CD4-positive, alpha-beta T cell treated with Interleukin-21 for 1 hour (primary cell): ENCODE measurements around the gene PPP1R14C.
"Not testable (repeated sequence)": the region's sequence is repeated elsewhere in the genome, so short reads cannot be mapped to it uniquely, and the experiment has no call there.

Experiments used
- DNase-seq: peaks from one replicate; pipeline ENCODE4 v3.0.0-alpha.2; 2020

The PPP1R14C gene

GRCh38 chr6:150228072-150228733 is 85.4 kb downstream of the PPP1R14C start:
- DNase-seq: no peak

GRCh38 chr6:150229436-150230163 is 86.8 kb downstream of the PPP1R14C start:
- no peak for DNase-seq

GRCh38 chr6:150230164-150230561 is 87.3 kb downstream of the PPP1R14C start:
- no peak for DNase-seq

- DNase-seq: no peak
Measured at GRCh38 chr6:150230832-150231524, 88.1 kb downstream of the PPP1R14C start.

GRCh38 chr6:150231525-150231850 is 88.6 kb downstream of the PPP1R14C start:
- no peak for DNase-seq

GRCh38 chr6:150233843-150234269 is 91.0 kb downstream of the PPP1R14C start:
- no peak for DNase-seq

- peak; percentile 13 for DNase-seq
Measured at GRCh38 chr6:150235218-150235617, 92.4 kb downstream of the PPP1R14C start.

- DNase-seq: no peak
Measured at GRCh38 chr6:150236114-150236513, 93.3 kb downstream of the PPP1R14C start.

GRCh38 chr6:150236544-150236943 is 93.7 kb downstream of the PPP1R14C start:
- DNase-seq: no peak

GRCh38 chr6:150237626-150238025 is 94.8 kb downstream of the PPP1R14C start:
- no peak for DNase-seq

- DNase-seq: no peak
Measured at GRCh38 chr6:150238336-150238741, 95.5 kb downstream of the PPP1R14C start.

GRCh38 chr6:150238846-150239407 is 96.1 kb downstream of the PPP1R14C start:
- DNase-seq: no peak

GRCh38 chr6:150241756-150242155 is 98.9 kb downstream of the PPP1R14C start:
- not testable (repeated sequence) for DNase-seq

GRCh38 chr6:150243620-150244314 is 100.9 kb downstream of the PPP1R14C start:
- DNase-seq: no peak

GRCh38 chr6:150245148-150245935 is 102.5 kb downstream of the PPP1R14C start:
- no peak for DNase-seq

GRCh38 chr6:150247803-150248202 is 105.0 kb downstream of the PPP1R14C start:
- no peak for DNase-seq

- DNase-seq: no peak
Measured at GRCh38 chr6:150248300-150248699, 105.5 kb downstream of the PPP1R14C start.

GRCh38 chr6:150249261-150249660 is 106.4 kb downstream of the PPP1R14C start:
- no peak for DNase-seq

GRCh38 chr6:150250826-150251225 is 108.0 kb downstream of the PPP1R14C start:
- no peak for DNase-seq

GRCh38 chr6:150251566-150252186 is 108.8 kb downstream of the PPP1R14C start:
- no peak for DNase-seq

- DNase-seq: no peak
Measured at GRCh38 chr6:150252714-150253444, 110.0 kb downstream of the PPP1R14C start.
